Psoas muscle (tissue), 8 donors: Measurements from ENCODE around the gene IQCK. TPM values are rescaled to one million over a fixed set of nuclear protein-coding genes. Genes with fewer than 3 reads are reported as not detected.

Source experiments
- ATAC-seq, 4 donors: fragments of 200-7000 bp; cut with Tn5 transposase; one replicate each; pipeline ENCODE4 v1.9.1; 2020; ENCODE audit warnings: moderate library complexity in 3 of 4, mild to moderate bottlenecking in 2 of 4
- DNase-seq, 2 donors: peaks; one replicate each; pipeline ENCODE4 v3.0.0-alpha.2; 2020
- H3K27ac ChIP-seq: fragments of 200-600 bp; one replicate; pipeline ENCODE4 v1.8.0; 2022
- H3K27me3 ChIP-seq, 3 donors: fragments of 200-600 bp in 1 of 3; one replicate each; pipeline versions ENCODE4 v1.6.1 to v1.8.0; 2013 to 2022; ENCODE audit warnings: low read length in 2 of 3, mild to moderate bottlenecking in 2 of 3, moderate library complexity in 1 of 3; ENCODE audit not compliant: insufficient read depth in 3 of 3
- H3K36me3 ChIP-seq, 2 donors: fragments of 200-600 bp in 1 of 2; one replicate each; pipeline versions ENCODE4 v1.6.1 to v1.8.0; 2013 to 2022; ENCODE audit warnings: low read depth in 1 of 2, mild to moderate bottlenecking in 1 of 2, moderate library complexity in 1 of 2; ENCODE audit not compliant: insufficient read depth in 1 of 2
- H3K4me1 ChIP-seq: fragments of 200-600 bp; one replicate; pipeline ENCODE4 v1.8.0; 2022
- H3K4me3 ChIP-seq: fragments of 200-600 bp; one replicate; pipeline ENCODE4 v1.8.0; 2022; ENCODE audit warnings: mild to moderate bottlenecking
- H3K9me3 ChIP-seq: fragments of 200-600 bp; one replicate; pipeline ENCODE4 v1.8.0; 2022
- WGBS, 3 donors: extraction: QIAGEN DNeasy Blood & Tissue Kit; methylation state at CpG; one replicate each; pipeline versions ENCODE4 v1.1.6 to v1.1.7; 2013; 5-methylcytosine and 5-hydroxymethylcytosine counted together
- intact Hi-C, 2 donors: fragments of 100-400 bp; cut with DNase I; formaldehyde crosslinking; loops; one replicate each; pipeline versions ENCODE4 v1.11.0 to v1.14.2; 2022
- polyA plus RNA-seq, 3 donors: library from polyadenylated mRNA; stranded (reverse); fragments of 200-250 nt; gene quantifications; one replicate each; pipeline ENCODE4 v1.2.3, GENCODE V29; 2013
- total RNA-seq, 4 donors: library from RNA; stranded (reverse); fragmentation: NEBNext Ultra II Directional in 2 of 4; extraction: Animal tissue kit (Norgen Biotek cat#: 25700) in 2 of 4; gene quantifications; one replicate each; pipeline versions ENCODE4 v1.2.1 to v1.2.4, GENCODE V29; 2021 to 2023
- TF ChIP-seq, protein P1 (sequence below): fragments of 200-600 bp; IDR thresholded peaks from one replicate; pipeline ENCODE4 v1.8.0; 2022; ENCODE audit warnings: antibody characterized with exemption
- donor health status: healthy with polysubstance abuse.
- donor health status: DM: no; HTN: no; CAD: no; lungs with moderate emphysema.
- donor health status: Bipolar disorder and iron deficiency.
- donor health status: healthy.
- donor health status: DM: yes; HTN: yes; CAD: no.
- donor health status: DM: no; HTN: no; CAD: no.
- donor health status: DM: no; HTN: no; CAD: no.
- donor health status: DM: yes; HTN: yes; CAD: no.

Gene IQCK
- total and polyA plus RNA-seq, 7 donors: 4.3 to 9.9 (median 6.3) TPM

- intact Hi-C loops: loop anchor here in 1 of 2 donors (10.0 kb wide), 1 partner anchor 48 kb away; no protein-coding TSS in a partner anchor
- 73 to 76% (median 74%) methylated on average over 8 of the region's 8 CpGs for WGBS, 3 donors
- Histone ChIP-seq H3K4me3 (no peak overlapping the region), H3K36me3 (no peaks in the 10 kb centered on the region), H3K9me3 (no peaks in the 10 kb centered on the region), H3K27me3 (no peaks in the 10 kb centered on the region), H3K4me1 (peaks cover 7% of the 10 kb centered on the region), H3K27ac (peak overlapping the region; percentile 36)
- TF ChIP-seq, protein P1, sequence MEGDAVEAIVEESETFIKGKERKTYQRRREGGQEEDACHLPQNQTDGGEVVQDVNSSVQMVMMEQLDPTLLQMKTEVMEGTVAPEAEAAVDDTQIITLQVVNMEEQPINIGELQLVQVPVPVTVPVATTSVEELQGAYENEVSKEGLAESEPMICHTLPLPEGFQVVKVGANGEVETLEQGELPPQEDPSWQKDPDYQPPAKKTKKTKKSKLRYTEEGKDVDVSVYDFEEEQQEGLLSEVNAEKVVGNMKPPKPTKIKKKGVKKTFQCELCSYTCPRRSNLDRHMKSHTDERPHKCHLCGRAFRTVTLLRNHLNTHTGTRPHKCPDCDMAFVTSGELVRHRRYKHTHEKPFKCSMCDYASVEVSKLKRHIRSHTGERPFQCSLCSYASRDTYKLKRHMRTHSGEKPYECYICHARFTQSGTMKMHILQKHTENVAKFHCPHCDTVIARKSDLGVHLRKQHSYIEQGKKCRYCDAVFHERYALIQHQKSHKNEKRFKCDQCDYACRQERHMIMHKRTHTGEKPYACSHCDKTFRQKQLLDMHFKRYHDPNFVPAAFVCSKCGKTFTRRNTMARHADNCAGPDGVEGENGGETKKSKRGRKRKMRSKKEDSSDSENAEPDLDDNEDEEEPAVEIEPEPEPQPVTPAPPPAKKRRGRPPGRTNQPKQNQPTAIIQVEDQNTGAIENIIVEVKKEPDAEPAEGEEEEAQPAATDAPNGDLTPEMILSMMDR: no peak
- DNase-seq (no peak), ATAC-seq (no peak)
Observed at GRCh38 chr16:19802612-19803011, 84.5 kb downstream of the IQCK start.

GRCh38 chr16:19804538-19805323 lies 86.7 kb downstream of the IQCK start:
- intact Hi-C loops: loop anchor here (5.0 to 10.0 kb wide), 2 partner anchors 50 to 87 kb away; partner anchors contain the start of genes IQCK (in 1 of the 2) and KNOP1 (in 1 of the 2)
- peak in 1 of 4 donors; percentile 25 for ATAC-seq
- peaks cover 28% of the 10 kb centered on the region for H3K4me1 ChIP-seq

DNA sequence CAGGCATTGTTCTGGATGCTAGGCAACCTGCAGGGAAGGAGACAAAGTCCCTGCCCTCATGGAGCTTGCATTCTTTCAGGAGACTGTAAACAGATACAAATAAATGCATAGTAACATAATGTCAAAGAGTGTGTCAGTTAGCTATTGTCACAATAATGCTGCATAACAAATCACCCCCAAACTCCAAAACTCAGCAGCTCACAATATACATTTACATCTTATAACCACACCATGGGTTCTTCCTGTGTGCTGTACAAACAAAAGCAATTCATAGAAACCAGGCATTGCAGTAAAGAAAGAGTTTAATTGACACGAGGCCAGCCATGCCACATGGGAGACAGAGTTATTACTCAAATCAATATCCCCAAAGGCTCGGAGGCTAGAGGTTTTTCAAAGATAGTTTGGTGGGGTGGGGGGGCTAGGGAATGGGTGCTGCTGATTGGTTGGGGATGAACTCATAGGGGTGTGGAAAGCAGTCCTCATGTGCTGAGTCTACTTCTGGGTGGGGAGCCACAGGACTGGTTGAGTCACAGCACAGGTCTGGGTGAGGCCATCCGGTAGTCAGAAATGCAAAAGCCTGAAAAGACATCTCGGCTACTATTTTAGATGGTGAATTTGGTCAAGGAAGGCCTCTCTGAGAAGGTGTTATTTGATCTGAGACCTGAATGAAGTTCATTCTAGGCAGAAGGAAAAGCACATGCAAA lies 87.5 kb downstream of the IQCK start:
- WGBS, 3 donors: 93 to 95% (median 94%) methylated on average over 4 of the region's 4 CpGs
- intact Hi-C loops: loop anchor here (5.0 to 10.0 kb wide), 2 partner anchors 51 to 88 kb away; partner anchors contain the start of genes IQCK (in 1 of the 2) and KNOP1 (in 1 of the 2)
- no peak for ATAC-seq

More at GRCh38 chr16:19804538-19805323, 86.7 kb downstream of the IQCK start:
- TF ChIP-seq, protein P1: no peak
- Histone ChIP-seq H3K27ac (peak overlapping the region; percentile 53), H3K27me3 (no peaks in the 10 kb centered on the region), H3K36me3 (no peaks in the 10 kb centered on the region), H3K4me3 (no peak overlapping the region), H3K9me3 (no peaks in the 10 kb centered on the region)
- peak; percentile 50 to 66 for DNase-seq
- 51 to 52% (median 52%) methylated on average over 10 of the region's 10 CpGs for WGBS, 3 donors

GRCh38 chr16:19808061-19808641 lies 90.1 kb downstream of the IQCK start:
- no peak for DNase-seq
- Histone ChIP-seq H3K36me3 (no peaks in the 10 kb centered on the region), H3K9me3 (peaks cover 2% of the 10 kb centered on the region), H3K27me3 (no peaks in the 10 kb centered on the region), H3K4me1 (peaks cover 42% of the 10 kb centered on the region), H3K4me3 (no peak overlapping the region), H3K27ac (peak overlapping the region; percentile 91)
- TF ChIP-seq, protein P1: no peak
- WGBS, 3 donors: 36 to 65% (median 38%) methylated on average over 5 of the region's 5 CpGs
- ATAC-seq: peak in 3 of 4 donors; percentile 63 to 69 (median 63)
- intact Hi-C loops: loop anchor here (5.0 to 10.0 kb wide), 2 partner anchors 53 to 91 kb away; partner anchors contain the start of genes IQCK (in 1 of the 2) and KNOP1 (in 1 of the 2)

More for the DNA sequence above, 87.5 kb downstream of the IQCK start:
- Histone ChIP-seq H3K36me3 (no peaks in the 10 kb centered on the region), H3K27me3 (no peaks in the 10 kb centered on the region), H3K27ac (no peak overlapping the region), H3K4me1 (peaks cover 35% of the 10 kb centered on the region), H3K9me3 (no peaks in the 10 kb centered on the region), H3K4me3 (no peak overlapping the region)
- no peak for DNase-seq
- TF ChIP-seq, protein P1: no peak
